LHCN-M2 (cell line): Measurements from ENCODE around the gene ANGPT4. TPM values are rescaled to one million over a fixed set of nuclear protein-coding genes. Genes with fewer than 3 reads are reported as not detected.
"Not testable (repeated sequence)": the region's sequence is repeated elsewhere in the genome, so short reads cannot be mapped to it uniquely, and the experiment has no call there.

Source experiments
- DNase-seq: peaks from one replicate; pipeline ENCODE4 v3.0.0-alpha.2; 2012; ENCODE audit warnings: low read depth
- total RNA-seq: library from RNA; depleted of rRNA; stranded (reverse); fragments of >200 nt; gene quantifications from 2 replicates; pipeline ENCODE4 v1.2.3, GENCODE V29; 2014

The ANGPT4 gene
- total RNA-seq, 1 experiment from 2014 or later: not detected

DNA sequence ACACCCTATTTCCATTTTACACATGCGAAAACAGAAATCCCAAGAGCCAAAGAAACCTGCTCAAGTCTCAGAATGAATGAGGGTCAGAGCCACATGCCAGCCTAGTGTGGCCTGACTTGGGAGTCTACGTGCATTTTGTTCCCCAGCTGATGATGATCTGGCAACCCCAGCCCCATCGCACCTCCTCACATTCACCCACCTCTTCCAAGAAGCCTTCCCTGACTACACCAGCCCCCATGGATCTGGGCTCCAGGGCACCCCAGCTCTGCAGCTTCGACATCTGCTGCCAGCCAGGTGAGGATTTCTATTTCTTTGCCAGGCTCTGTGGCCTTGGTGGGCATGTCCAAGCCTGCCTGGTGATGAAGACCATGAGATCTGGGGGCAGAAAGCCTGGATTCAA lies 41.0 kb downstream of the ANGPT4 start:
- no peak for DNase-seq

DNA sequence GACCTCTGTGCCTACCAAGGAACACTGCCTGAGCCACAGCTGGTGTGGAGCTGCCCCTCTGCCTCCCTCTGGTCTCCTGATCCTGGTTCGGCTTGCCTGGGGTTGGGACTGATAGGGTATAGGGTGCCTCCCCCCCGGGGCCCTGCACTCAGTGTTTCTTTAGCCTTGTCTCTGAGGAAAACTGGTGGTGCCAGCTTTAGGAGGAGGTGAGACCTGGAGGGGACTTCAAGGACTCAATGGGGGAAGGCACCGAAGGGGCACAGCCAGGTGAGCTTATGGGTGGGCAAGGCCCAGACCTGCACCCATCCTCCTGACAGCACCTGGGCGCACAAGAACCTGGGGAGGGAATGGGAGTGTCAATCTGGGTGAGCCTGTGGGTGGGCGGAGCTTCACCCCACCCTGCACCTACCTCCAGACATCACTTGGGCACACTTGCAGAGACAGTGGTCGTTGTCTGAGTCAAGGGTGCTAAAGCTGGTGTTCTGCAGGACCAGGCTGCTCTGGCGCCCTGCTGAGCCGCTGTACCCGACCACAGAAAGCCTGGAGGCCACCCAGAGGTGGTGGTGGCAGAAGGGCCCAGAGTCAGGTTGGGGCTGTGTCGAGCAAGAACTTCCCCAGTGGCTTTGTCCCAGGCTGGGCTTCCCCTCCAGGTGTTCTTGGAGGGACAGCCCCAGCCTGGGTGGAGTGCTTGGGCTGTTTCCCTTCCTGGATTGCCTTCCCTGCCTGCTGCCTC lies 42.1 kb downstream of the ANGPT4 start:
- no peak for DNase-seq

DNA sequence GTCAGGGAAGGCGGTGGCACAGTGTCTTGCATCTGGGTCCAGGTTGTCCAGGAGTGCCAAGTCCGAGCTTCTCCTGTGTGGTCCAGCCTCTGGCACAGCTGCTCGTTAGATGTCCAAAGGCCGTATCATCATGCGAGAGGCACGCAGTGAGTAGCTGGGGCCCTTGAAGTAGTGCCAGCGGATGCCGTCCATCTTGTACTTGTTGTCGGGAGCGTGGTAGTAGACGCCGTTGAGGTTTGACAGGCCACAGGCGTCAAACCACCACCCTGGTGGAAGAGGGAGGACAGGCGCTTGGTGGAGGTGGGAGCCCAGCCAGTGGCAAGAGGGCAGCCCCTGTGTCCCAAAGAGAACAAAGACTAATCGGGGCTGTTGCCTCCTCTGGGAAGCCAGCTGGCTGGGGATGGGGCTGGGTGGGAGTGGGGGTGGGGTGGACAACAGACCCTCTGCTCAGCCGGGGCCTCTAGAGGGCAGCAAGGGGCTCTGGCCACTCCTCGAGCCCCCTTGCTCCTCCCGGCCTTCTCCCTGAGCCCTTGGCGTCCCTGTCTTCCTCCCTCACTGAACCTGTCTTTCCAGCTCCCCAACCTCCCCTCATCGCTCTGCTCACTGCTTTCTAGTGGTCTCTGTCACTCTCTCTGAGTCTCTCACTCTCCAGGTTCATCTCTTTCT lies 43.1 kb downstream of the ANGPT4 start:
- no peak for DNase-seq

DNA sequence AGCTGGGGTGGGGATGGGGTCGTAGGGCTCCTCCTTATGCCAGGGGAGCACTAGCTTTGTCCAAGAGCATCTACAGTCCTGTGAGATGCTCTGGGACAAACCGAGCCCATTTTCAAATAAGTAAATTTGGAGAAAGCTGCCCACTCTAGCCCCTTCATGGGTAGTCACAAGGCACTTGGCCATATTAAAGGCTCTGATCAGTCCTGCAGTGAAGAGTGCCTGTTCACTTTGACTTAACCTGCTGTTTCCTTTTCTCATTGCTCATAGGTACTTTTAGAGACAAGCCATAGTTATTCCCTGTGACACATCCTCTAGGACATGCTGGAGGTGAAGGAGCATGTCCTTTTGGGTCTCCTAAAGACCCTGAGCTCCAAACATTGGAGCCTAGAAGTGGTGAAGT lies 44.2 kb downstream of the ANGPT4 start:
- DNase-seq: no peak

DNA sequence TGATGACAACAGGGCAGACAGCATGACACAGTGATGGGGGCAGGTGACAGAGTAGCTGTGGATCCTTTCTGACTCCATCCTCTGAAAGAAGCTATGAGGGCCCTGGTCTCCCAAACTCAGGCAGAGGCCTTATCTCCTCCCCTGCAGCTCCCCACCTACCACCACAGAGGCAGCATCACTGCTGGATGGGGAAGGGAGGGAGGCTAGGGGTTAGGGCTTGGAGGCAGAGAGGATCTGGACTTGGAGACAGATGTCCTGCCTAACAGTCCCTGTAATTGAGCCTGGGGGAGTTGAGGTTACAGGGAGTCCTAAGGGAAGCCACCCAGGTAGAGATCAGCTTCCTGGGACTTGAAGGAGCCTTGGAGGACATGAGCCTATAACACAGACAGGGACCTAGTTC lies 44.7 kb downstream of the ANGPT4 start:
- no peak for DNase-seq

DNA sequence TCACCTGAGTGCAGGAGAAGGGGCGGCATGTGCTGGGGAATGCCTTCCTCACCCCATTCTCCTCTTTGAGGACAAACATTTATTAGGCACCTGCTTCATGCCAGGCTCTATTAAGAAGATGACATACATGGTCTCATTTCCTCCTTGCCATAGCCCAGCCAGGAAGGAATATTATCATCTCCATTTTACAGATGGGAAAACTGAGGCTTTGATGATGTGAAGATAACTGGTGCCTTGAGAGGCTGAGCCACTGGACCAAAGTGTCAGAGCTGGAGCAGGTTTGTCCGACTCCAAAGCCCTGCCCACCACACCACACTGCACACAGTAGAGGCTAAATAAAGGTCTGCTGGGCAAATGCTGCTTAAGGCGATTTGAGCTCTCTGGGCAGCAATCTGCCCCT lies 45.4 kb downstream of the ANGPT4 start:
- DNase-seq: no peak

DNA sequence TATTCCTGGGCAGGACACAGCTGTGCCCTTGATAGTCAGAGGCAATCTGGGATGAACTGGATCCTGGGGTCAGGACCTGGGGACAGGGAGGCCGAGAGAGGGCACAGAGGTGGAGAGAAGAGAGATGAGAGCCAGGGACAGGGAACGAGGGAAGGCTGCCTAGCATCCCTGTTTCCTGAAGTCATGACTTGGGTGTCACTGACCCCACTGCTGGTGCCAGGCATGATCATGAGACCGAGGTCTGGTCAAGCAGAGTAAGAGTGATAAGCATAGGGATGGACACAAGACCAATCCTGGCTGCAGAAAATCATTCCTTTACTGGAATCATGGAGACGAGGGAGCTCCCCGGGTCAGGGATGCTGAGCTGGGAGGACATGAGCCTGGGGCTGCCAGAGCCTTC lies 46.5 kb downstream of the ANGPT4 start:
- DNase-seq: no peak

DNA sequence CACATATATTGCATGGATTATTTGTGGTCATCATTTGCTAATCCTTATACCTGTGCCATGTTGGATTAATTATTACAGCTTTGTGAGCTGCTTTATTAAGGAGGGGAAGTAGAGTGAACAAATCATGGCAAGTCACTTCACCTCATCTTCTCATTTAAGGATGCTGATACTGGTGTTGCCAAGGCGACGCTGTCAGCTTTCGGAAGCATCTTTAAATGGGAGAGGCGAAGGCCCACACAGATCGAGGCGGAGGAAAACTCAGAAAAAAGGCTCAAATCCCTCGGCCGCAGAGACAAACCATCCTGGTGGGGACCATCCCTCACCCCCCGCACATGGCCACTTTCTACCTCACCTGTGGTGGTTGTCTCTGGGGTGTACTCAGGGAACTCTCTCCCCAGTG lies 47.9 kb downstream of the ANGPT4 start:
- no peak for DNase-seq

DNA sequence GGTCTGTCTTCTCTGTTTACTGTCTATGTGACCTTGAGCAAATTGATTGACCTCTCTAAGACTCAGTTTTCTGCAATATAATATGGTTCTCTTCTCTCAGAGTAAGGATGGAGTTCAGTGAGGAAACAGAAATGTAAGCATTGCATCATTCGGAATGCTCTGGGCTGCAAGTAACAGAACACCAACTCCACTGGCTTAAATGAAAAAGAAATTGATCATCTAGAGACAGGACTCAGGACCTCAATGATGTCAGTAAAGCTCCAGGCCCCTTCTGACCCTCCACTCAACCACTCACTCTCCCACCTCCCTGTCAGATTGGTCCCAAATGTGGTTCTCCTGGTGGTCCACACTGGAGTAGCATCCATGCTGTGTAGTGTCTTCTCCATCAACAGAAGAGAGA lies 50.7 kb downstream of the ANGPT4 start:
- no peak for DNase-seq

DNA sequence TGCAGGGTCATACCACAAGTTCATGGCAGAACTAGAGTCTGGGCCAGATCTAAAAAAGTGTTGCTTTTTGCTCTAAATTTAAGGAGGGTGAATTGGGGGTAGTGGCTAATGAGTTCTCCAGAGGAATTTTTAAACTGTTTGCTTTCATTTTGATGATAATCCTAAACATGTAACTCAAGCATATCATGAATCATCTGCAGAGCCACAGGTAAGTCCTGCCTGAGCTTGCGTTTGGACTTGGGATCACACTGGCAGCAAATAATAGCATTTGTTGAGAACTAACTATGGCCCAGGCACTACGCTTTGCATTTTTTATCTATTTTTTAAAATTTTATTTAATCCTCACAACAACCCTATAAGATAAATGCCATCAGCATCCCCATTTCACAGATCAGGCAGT lies 55.2 kb downstream of the ANGPT4 start:
- DNase-seq: no peak

DNA sequence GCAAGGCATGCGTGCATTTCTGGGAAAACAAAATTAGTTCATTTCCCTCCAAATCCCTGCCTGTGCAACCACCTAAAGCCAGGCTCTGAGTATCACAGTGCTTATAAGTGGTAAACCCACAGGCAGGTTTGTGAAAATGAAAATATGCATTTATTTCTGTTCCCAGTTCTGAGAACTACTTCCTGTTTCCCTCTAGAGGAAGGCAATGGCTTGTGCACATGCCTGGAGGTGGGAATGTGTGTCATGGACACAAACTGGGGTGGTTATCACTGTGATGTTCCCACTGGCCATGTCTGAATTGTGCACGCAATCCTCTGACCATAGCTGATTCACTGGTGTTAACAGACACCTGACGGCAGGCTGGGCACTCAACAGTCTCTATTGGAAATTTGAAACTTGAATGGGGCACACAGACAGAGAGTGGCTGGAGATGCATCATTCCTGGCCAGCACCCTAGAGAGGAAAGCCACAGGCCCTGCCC lies 56.3 kb downstream of the ANGPT4 start:
- peak; percentile 81 for DNase-seq

DNA sequence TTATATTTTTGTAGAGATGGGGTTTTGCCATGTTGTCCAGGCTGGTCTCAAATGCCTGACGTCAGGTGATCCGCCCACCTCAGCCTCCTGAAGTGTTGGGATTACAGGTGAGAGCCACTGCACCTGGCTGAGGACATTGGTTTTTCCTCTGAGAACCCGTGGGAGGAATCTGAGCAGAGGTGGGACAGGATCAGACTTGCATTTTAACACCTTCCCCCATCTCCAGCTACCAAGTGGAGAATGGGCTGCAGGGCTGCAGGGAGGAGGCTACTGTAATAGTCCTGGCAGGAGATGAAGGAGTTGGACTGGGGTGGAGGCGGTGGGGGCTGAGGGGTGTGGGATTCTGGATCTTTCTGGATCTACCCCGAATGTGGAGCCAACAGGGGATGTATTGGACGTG lies 58.1 kb downstream of the ANGPT4 start:
- no peak for DNase-seq

DNA sequence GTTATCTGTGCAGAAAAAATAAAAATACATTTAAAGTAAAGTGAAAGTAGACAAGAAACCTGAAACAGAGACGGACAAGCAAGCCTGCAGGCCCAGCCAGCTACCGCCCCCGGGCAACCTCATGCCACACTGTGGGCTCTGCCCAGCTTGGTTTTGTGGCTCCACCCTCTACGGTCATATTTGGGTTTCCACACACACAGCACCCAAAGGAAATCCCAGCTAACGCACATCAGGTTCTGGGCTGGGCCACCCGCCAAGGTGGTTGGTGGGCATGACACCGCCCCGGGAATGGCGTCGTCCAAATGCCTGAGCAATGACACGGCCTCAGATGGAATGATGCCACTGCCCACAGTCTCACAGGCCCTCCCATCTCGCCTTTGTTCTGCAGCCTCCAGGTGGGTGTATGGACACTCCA lies 59.8 kb downstream of the ANGPT4 start:
- peak; percentile 89 for DNase-seq

DNA sequence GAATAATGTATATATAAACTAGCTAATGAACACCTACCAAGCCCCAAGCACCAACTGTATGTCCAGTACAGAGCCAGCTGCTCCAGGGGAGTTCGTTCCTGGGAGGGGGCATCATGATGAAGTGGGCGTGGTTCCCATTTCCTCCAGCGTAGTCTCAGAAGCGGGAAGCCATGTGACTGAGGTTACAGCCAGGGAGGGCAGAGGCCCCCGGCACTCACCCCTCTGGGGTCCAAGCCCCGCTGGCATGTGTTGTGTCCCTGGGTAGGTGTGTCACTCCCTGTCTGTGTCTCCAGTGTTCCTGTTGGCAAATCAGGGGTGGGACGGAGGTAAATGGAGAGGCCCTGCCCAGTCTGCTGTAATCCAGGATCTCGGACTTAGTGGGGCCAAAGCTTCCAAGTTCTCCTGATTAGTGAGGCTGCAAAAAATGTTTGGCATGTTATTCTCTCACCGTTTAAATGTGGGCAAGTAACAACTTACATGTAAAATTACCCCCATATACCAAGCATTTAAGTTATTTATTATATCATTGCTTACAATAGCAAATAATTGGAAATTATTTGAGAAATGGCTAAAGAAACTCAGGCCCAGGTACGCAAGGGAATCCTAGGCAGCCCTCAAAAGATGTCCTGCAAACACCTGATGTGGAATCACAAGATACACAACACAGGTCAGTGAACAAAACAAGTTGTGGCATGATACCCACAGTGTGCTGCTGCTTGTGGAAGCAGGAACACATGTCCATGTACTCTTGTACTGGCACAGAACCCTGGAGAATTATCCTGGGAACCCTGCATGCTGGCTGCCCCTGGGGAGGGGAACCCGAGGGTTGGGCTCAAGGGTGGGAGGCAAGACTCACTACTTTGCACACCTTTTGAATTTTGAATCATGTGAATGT lies 60.4 kb downstream of the ANGPT4 start:
- DNase-seq: no peak

DNA sequence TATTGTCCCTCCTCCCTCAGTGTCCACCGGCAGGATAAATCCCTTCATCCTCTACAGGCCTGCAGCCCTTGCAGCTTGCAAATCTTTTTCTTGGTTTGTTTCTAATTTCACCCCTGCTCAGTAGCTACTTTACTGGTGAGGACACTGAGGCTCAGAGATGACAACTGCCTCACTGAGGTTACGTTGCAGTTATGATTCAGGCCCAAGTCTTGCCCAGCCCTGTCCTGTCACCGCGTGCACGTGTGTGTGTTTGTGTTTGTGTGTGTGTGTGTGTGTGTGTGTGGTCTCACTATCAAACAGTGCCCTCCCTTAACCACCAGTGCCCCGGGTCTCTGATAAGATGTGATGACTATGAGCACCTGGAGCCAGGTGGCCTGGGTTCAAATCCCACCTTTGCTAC lies 61.5 kb downstream of the ANGPT4 start:
- DNase-seq: no peak

DNA sequence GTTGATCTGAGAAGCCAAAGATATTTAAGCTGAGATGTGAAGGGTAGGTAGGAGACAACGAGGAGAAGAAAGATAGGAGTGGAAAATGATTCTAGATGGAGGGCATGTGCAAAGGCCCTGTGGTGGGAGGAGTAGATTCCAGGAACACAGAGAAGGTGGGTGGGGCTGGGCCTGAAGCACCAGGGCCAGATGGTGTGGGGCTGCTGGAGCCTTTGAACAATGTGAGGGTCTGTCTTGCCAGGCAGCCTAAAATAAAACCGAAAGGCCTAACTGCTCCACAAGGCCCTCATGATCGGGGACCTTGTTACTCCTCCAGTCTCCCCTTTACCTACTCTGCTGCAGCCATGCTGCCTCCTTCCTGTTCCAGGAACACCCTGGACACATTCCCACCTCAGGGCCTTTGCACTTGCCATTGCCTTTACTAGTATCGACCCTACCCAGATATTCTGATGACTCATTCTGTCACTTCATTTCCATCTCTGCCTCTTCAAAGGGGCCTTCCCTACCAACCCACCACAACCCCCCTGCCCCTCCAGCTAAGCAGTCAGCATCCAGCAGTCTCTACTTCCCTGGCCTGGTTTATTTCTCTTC lies 62.6 kb downstream of the ANGPT4 start:
- no peak for DNase-seq

DNA sequence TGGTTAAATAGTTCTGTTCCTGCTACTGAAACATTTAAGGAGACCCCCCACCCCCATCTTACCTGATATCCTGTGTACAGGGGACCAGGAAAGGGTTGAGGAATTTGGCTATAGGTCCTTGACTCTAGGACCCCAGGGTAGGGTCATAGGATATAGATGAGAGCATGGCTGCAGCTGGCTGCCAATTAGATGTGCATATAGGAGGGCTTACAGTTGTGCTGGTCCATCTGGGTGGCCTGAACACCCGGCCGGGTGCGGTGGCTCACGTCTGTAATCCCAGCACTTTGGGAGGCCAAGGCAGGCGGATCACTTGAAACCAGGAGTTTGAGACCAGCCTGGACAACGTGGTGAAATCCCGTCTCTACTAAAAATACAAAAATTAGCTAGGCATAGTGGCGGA lies 67.4 kb downstream of the ANGPT4 start:
- not testable (repeated sequence) for DNase-seq

DNA sequence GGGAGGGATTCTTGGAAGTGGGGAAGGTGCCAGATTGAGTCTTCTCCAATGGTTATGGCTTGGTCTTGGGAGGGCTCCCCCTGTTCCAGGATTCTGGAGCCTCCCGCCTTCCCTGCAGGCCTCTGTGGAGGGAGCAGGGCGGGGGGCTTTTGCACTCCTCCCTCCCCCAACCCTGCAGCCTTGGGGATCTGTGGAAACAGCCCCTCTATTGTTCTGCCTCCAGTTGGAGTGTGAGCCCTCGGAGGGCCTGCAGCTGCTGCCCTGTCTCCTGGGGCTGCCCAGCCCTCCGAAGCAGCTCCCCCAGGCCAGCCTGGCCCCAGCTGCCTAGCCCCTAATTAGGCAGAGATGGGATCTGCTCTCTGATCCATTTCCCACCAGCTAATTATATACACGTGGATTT lies 67.9 kb downstream of the ANGPT4 start:
- DNase-seq: no peak

DNA sequence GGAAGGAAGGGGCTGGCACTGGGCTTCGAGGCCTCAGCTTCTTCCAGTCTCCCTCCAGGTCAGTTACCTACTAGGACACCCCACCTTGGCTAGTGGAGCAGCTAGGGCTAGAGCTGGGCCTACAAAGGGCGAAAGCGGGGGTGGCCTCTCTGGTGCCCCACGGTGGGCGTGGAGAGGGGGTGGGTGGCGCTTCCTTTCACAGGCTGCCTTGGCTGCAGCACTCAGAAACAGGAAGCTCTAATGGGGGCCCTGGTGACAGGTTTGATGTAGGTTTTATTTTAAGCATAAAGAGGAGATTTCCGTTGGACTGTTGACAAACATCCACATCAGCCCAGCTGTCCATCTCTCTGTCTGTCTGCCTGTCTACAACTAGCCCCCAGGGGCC lies 69.2 kb downstream of the ANGPT4 start:
- no peak for DNase-seq

DNA sequence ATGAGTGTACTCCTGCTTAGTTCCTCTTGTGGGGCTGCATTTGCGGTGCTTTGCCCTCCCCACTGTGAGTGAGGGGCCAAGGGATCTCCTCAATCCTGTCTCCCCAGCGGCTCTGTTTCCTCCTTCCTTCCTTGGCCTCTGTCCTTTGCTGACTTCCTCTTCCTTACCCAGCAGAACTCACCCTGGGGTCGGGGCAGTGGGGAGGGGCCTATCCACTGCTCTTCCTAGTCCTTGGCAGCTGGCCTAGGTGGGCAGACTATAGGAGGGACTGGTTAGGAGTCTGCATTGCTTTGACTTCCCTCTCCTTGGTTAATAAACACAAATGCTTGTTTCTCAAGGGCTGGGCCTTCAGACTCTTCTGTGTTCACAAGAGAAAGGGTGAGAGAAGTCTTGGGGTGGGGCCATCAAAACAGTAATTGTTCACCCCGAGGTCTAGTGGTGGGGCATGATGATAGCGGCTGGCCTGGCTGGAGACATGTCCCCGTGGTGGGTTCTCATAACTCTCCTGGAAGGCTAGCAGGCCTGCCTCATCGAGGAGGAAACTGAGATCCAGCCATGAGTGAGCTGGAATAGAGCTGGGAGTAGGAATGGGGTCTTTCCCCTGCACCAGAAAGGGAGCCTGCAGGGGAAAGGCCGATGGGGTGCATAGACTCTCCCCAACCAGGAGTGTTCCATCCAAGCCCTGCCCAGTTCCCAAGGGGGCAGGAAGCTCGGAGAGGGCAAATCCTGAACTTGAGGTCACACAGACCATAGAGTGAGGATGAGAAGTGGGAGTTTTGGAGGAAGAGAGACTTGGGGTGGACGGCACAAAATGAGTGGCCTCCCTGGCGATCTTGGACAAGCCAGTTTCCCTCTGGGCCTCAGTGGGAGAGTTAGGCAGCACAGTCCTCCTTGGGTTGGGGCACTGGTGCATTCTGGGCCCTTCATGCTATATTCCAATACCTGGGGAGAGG lies 69.9 kb downstream of the ANGPT4 start:
- DNase-seq: no peak
